Pancreas (tissue), 10 donors: ENCODE data around the gene MORN4. TPM values are rescaled to one million over a fixed set of nuclear protein-coding genes. Genes with fewer than 3 reads are reported as not detected.

Source experiments
- ATAC-seq, 4 donors: fragments of 200-7000 bp; cut with Tn5 transposase; one replicate each; pipeline versions ENCODE4 v1.8.0 to v1.9.1; 2020; ENCODE audit warnings: mild to moderate bottlenecking in 4 of 4, moderate library complexity in 4 of 4
- DNase-seq, 6 donors: peaks; one replicate each; pipeline ENCODE4 v3.0.0-alpha.2; 2020
- FAIRE-seq: peaks from 2 replicates; lab custom pipeline; 2012; peaks lifted over from hg19 to GRCh38; lab: Jason Lieb, UNC
- H3K27ac ChIP-seq, 4 donors: fragments of 200-600 bp; sonication (generic); 1 replicate in 3 of 4; 2 replicates in 1 of 4; pipeline versions ENCODE4 v1.5.0 to v1.8.0; 2020
- H3K27me3 ChIP-seq, 4 donors: fragments of 200-600 bp; one replicate each; pipeline ENCODE4 v1.8.0; 2021
- H3K36me3 ChIP-seq, 3 donors: fragments of 200-600 bp; sonication (generic) in 1 of 3; one replicate each; pipeline versions ENCODE4 v1.5.0 to v1.8.0; 2020 to 2021
- H3K4me1 ChIP-seq, 3 donors: fragments of 200-600 bp; one replicate each; pipeline ENCODE4 v1.8.0; 2021
- H3K4me3 ChIP-seq, 4 donors: fragments of 200-600 bp; sonication (generic) in 2 of 4; one replicate each; pipeline versions ENCODE4 v1.5.0 to v1.8.0; 2020 to 2021
- H3K9me3 ChIP-seq, 4 donors: fragments of 200-600 bp; one replicate each; pipeline ENCODE4 v1.8.0; 2021
- WGBS, 2 donors: extraction: QIAGEN DNeasy Blood & Tissue Kit; methylation state at CpG; one replicate each; pipeline ENCODE4 v1.1.7; 2013; 5-methylcytosine and 5-hydroxymethylcytosine counted together
- intact Hi-C, 3 donors: fragments of 100-400 bp; cut with DNase I; formaldehyde crosslinking; loops; one replicate each; pipeline versions ENCODE4 v1.11.1 to v1.14.2; 2022
- polyA plus RNA-seq, 2 donors: library from polyadenylated mRNA; stranded (reverse); fragments of 200-250 nt; gene quantifications; one replicate each; pipeline ENCODE4 v1.2.3, GENCODE V29; 2013
- total RNA-seq, 6 donors: library from RNA; stranded (reverse); fragmentation: NEBNext Ultra II Directional in 4 of 6; extraction: Animal tissue kit (Norgen Biotek cat#: 25700) in 4 of 6; gene quantifications; one replicate each; pipeline versions ENCODE4 v1.2.1 to v1.2.4, GENCODE V29; 2021 to 2023
- TF ChIP-seq, protein P1 (sequence below), 4 donors: fragments of 200-600 bp; sonication (generic) in 3 of 4; IDR thresholded peaks; one replicate each; pipeline versions ENCODE4 v1.5.0 to v1.8.0; 2021; ENCODE audit warnings: antibody characterized with exemption in 4 of 4
- donor health status: healthy with polysubstance abuse.
- donor health status: DM: no; HTN: no; CAD: no; lungs with moderate emphysema.
- donor health status: DM: no; HTN: no; CAD: no.
- donor health status: control.
- donor health status: control.
- donor health status: Bipolar disorder and iron deficiency.
- donor health status: DM: yes; HTN: yes; CAD: no.
- donor health status: DM: no; HTN: no; CAD: no.
- donor health status: DM: no; HTN: no; CAD: no.
- donor health status: DM: yes; HTN: yes; CAD: no.

Gene MORN4
- total and polyA plus RNA-seq, 8 donors, result 3.3 to 8.9 (median 4.7) TPM

GRCh38 chr10:97598407-97599271, 34.7 kb downstream of the MORN4 start:
- Histone ChIP-seq H3K27ac (no peak overlapping the region), H3K9me3 (no peaks in the 10 kb centered on the region), H3K4me1 (peaks cover 0 to 3% (median 0%) of the 10 kb centered on the region in 3 donors), H3K4me3 (no peak overlapping the region), H3K27me3 (no peaks in the 10 kb centered on the region), H3K36me3 (no peaks in the 10 kb centered on the region)
- 92 to 93% methylated on average over 19 of the region's 19 CpGs for WGBS, 2 donors
- intact Hi-C loops, result no loop called here
- no peak for DNase-seq
- no peak for ATAC-seq
- no peak for FAIRE-seq
- TF ChIP-seq, protein P1, sequence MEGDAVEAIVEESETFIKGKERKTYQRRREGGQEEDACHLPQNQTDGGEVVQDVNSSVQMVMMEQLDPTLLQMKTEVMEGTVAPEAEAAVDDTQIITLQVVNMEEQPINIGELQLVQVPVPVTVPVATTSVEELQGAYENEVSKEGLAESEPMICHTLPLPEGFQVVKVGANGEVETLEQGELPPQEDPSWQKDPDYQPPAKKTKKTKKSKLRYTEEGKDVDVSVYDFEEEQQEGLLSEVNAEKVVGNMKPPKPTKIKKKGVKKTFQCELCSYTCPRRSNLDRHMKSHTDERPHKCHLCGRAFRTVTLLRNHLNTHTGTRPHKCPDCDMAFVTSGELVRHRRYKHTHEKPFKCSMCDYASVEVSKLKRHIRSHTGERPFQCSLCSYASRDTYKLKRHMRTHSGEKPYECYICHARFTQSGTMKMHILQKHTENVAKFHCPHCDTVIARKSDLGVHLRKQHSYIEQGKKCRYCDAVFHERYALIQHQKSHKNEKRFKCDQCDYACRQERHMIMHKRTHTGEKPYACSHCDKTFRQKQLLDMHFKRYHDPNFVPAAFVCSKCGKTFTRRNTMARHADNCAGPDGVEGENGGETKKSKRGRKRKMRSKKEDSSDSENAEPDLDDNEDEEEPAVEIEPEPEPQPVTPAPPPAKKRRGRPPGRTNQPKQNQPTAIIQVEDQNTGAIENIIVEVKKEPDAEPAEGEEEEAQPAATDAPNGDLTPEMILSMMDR (IDR thresholded peaks at IDR 0.05), result no peak

DNA sequence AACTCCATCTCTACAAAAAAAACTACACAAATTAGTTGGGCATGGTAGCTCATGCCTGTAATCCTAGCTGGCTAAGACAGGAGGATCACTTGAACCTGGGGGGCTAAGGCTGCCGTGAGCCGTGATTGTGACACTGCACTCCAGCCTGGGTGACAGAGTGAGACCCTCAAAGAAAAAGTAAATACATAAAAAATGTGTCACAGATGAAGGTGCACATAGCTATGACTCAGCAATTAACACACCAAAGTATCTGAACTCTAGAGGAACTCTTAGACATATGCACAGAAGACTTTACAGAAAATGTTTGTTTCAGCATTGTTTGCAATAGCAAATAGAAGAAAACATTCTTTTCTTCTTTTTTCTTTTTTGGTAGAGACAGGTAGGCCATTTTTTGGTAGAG, 35.5 kb downstream of the MORN4 start:
- no peaks in the 10 kb centered on the region for H3K9me3 ChIP-seq
- TF ChIP-seq, protein P1 (IDR thresholded peaks at IDR 0.05), result no peak
- 91 to 92% methylated on average over 2 of the region's 2 CpGs for WGBS, 2 donors
- intact Hi-C loops, result no loop called here
- H3K27me3 ChIP-seq, result no peaks in the 10 kb centered on the region
- no peak overlapping the region for H3K4me3 ChIP-seq
- H3K4me1 ChIP-seq, result peaks cover 0 to 3% (median 0%) of the 10 kb centered on the region in 3 donors
- H3K36me3 ChIP-seq, result no peaks in the 10 kb centered on the region
- no peak for FAIRE-seq
- DNase-seq, result no peak
- ATAC-seq, result no peak
- H3K27ac ChIP-seq, result peak overlapping the region in 1 of 4 donors; percentile 69

GRCh38 chr10:97596101-97597082, 36.9 kb downstream of the MORN4 start:
- Histone ChIP-seq H3K27me3 (no peaks in the 10 kb centered on the region), H3K4me1 (peaks cover 0 to 3% (median 0%) of the 10 kb centered on the region in 3 donors), H3K4me3 (no peak overlapping the region), H3K36me3 (no peaks in the 10 kb centered on the region), H3K9me3 (no peaks in the 10 kb centered on the region), H3K27ac (peak overlapping the region in 2 of 4 donors; percentile 63 to 69)
- FAIRE-seq (no peak), DNase-seq (peak in 1 of 6 donors; percentile 43), ATAC-seq (peak; percentile 79 to 89 (median 84))
- 47 to 53% methylated on average over 10 of the region's 10 CpGs for WGBS, 2 donors
- intact Hi-C loops, result no loop called here
- TF ChIP-seq, protein P1 (IDR thresholded peaks at IDR 0.05), result no peak

GRCh38 chr10:97593421-97593820, 39.9 kb downstream of the MORN4 start:
- peak in 2 of 4 donors; percentile 16 to 26 for ATAC-seq
- Histone ChIP-seq H3K27ac (peak overlapping the region in 3 of 4 donors; percentile 14 to 33 (median 22)), H3K9me3 (no peaks in the 10 kb centered on the region), H3K27me3 (no peaks in the 10 kb centered on the region), H3K4me1 (peaks cover 0 to 3% (median 0%) of the 10 kb centered on the region in 3 donors), H3K4me3 (no peak overlapping the region), H3K36me3 (no peaks in the 10 kb centered on the region)
- intact Hi-C loops, result no loop called here
- WGBS, 2 donors, result 64 to 67% methylated on average over 4 of the region's 4 CpGs
- FAIRE-seq, result no peak
- TF ChIP-seq, protein P1 (IDR thresholded peaks at IDR 0.05), result no peak
- no peak for DNase-seq
